ENCODE measurements around the gene AK9. TPM values are rescaled to one million over a fixed set of nuclear protein-coding genes. Genes with fewer than 3 reads are reported as not detected.

Gene AK9
- total and polyA plus RNA-seq, 2 of the 8 experiments (the other 6 are each of a cell fraction or from before 2014, with no cell fraction given), result 1.8 to 2.2 TPM

DNA sequence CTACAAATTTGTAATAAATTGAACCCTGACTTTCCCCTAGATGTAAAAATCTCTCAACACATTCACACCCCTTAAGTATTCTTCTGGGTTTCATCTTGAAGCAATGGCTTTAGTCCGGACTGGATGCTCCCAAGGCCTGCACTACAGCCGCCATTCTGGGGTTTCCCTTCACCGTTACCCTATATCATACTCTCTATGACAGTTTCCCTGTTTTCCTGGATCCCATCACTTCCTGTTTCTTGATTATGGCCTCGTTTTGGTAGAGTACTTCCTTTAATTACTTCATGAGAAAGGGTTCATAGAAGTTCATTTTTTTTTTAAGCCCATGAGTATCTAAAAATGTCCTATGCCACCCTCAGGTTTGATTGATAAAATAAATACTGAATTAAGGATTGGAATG lies 11.8 kb upstream of the AK9 start:
- no peak overlapping the region for H3K4me2 ChIP-seq (ENCODE audit: insufficient read depth in 1 of 2, low read depth in 2 of 2, low read length in 2 of 2)
- H3K4ac ChIP-seq (replicated peaks; ENCODE audit: insufficient read length, low read depth, low read length), result no peak overlapping the region
- H3K79me1 ChIP-seq (ENCODE audit: low read depth, low read length), result 0 out of 2 replicates have a peak, but pooled peaks cover 4% of the 10 kb centered on the region
- peaks cover 0 to 5% (median 3%) of the 10 kb centered on the region in 4 experiments; a peak in 5 of 7 replicates for H3K4me1 ChIP-seq (replicated peaks in 1 of 4; ENCODE audit: control insufficient read depth in 3 of 4, insufficient read depth in 4 of 4, low read length in 3 of 4)
- 87% methylated on average over 4 of the region's 4 CpGs; no CpG with 5 or more reads in 1 of the 2 experiments for WGBS, 2 experiments (ENCODE audit: extremely low coverage in 1 of 2, insufficient coverage in 1 of 2, insufficient read length in 1 of 2, insufficient replicate concordance in 2 of 2, low coverage in 1 of 2, low lambda C conversion rate in 2 of 2, missing lambda C conversion rate in 1 of 2)
- no peak for DNase-seq (ENCODE audit: low read depth in 1 of 2, low spot score in 2 of 2)
- H2BK20ac ChIP-seq (ENCODE audit: low read length), result no peak overlapping the region
- H4K8ac ChIP-seq (ENCODE audit: extremely low read depth, insufficient read depth, low read length), result no peak overlapping the region
- ChIA-PET CTCF (ENCODE audit: partially characterized antibody) (interaction anchor here (1.0 to 7.8 kb wide), 8 partner anchors 11 to 350 kb away, joined by 3 to 129 read pairs (median 16); partner anchors contain the start of genes AK9 and FIG4), POLR2A (ENCODE audit: partially characterized antibody) (no interaction called here)
- H2BK5ac ChIP-seq (ENCODE audit: low read depth, low read length), result no peak overlapping the region
- no peak overlapping the region for H4K91ac ChIP-seq (replicated peaks; ENCODE audit: insufficient read length, low read length)
- H3K18ac ChIP-seq (ENCODE audit: extremely low read depth, low read length), result no peak overlapping the region
- H2BK15ac ChIP-seq (ENCODE audit: low read length), result no peak overlapping the region
- no peak overlapping the region for H2AK5ac ChIP-seq (ENCODE audit: low read depth, low read length)
- H4K20me1 ChIP-seq (replicated peaks in 1 of 2; ENCODE audit: control insufficient read depth in 1 of 2, insufficient read depth in 2 of 2, low read length in 2 of 2), result no peaks in the 10 kb centered on the region
- H2AFZ ChIP-seq (ENCODE audit: low read length), result no peak overlapping the region
- no peak overlapping the region for H2BK12ac ChIP-seq (ENCODE audit: low read depth, low read length)
- TF ChIP-seq GTF2F1 (IDR thresholded peaks at IDR 0.05; ENCODE audit: borderline replicate concordance, low read depth, low read length) (no peak), NRF1 (IDR thresholded peaks at IDR 0.05; ENCODE audit: low read depth, low read length) (no peak), CBX8 (IDR thresholded peaks at IDR 0.05; ENCODE audit: borderline replicate concordance, low read depth, low read length) (no peak), JUND (IDR thresholded peaks at IDR 0.05; ENCODE audit: low read length) (no peak)
- H3K4me3 ChIP-seq (ENCODE audit: extremely low read depth in 1 of 4, insufficient read depth in 2 of 4, low read depth in 3 of 4, low read length in 4 of 4), result no peak overlapping the region
- H3K56ac ChIP-seq (replicated peaks; ENCODE audit: insufficient read length, low read depth, low read length), result no peak overlapping the region
- no peak overlapping the region for H3K14ac ChIP-seq (ENCODE audit: insufficient read length)
- no peaks in the 10 kb centered on the region for H3K27me3 ChIP-seq (replicated peaks in 1 of 4; ENCODE audit: control insufficient read depth in 3 of 4, extremely low read depth in 1 of 4, insufficient read depth in 3 of 4, low read length in 3 of 4)
- H3K27ac ChIP-seq (ENCODE audit: low read depth, low read length), result no peak overlapping the region
- no peak overlapping the region for H3K9ac ChIP-seq (replicated peaks in 1 of 4; ENCODE audit: extremely low read depth in 1 of 4, low read depth in 3 of 4, low read length in 3 of 4)
- H3K79me2 ChIP-seq (ENCODE audit: control insufficient read depth in 1 of 2, insufficient read depth in 2 of 2, low read length in 2 of 2), result peaks cover 0 to 6% of the 10 kb centered on the region in 2 experiments; a peak in 1 of 4 replicates
- H3K9me3 ChIP-seq (ENCODE audit: insufficient read depth in 2 of 2, low read depth in 1 of 2, low read length in 1 of 2), result no peaks in the 10 kb centered on the region
- H3K23me2 ChIP-seq (ENCODE audit: low read depth, low read length), result no peaks in the 10 kb centered on the region
- H4K5ac ChIP-seq (ENCODE audit: insufficient read length, low read depth, low read length), result no peak overlapping the region
- no peak overlapping the region for H2BK120ac ChIP-seq (replicated peaks; ENCODE audit: low read depth, low read length)
- no peaks in the 10 kb centered on the region for H3K36me3 ChIP-seq (ENCODE audit: control insufficient read depth in 2 of 4, insufficient read depth in 4 of 4, low read length in 3 of 4)
- H3K23ac ChIP-seq (ENCODE audit: insufficient read length), result no peak overlapping the region
- FAIRE-seq, result no peak
